Hepatocyte (in vitro differentiated cells): ENCODE measurements around the gene IRX2. TPM values are rescaled to one million over a fixed set of nuclear protein-coding genes. Genes with fewer than 3 reads are reported as not detected.

ENCODE experiments used
- DNase-seq: peaks from one replicate; pipeline ENCODE4 v3.0.0-alpha.2; 2016; ENCODE audit warnings: low spot score
- H2AFZ ChIP-seq: fragments of 200-600 bp; sonication (generic); 2 replicates; pipeline ENCODE4 v1.6.0; 2016; ENCODE audit warnings: antibody characterized with exemption, mild to moderate bottlenecking
- H3K27ac ChIP-seq: fragments of 200-600 bp; sonication (generic); 2 replicates; pipeline ENCODE4 v1.5.1; 2016; ENCODE audit warnings: mild to moderate bottlenecking
- H3K27me3 ChIP-seq: fragments of 200-600 bp; sonication (generic); 2 replicates; pipeline ENCODE4 v1.6.1; 2016
- H3K36me3 ChIP-seq: fragments of 200-600 bp; sonication (generic); replicated peaks from 2 replicates; pipeline ENCODE4 v1.5.1; 2016; ENCODE audit warnings: low read depth; ENCODE audit not compliant: insufficient read depth
- H3K4me1 ChIP-seq: fragments of 200-600 bp; sonication (generic); 2 replicates; pipeline ENCODE4 v1.5.1; 2016; ENCODE audit warnings: mild to moderate bottlenecking, moderate library complexity; ENCODE audit not compliant: insufficient read depth
- H3K4me2 ChIP-seq: fragments of 200-600 bp; sonication (generic); 2 replicates; pipeline ENCODE4 v1.6.0; 2016
- H3K4me3 ChIP-seq: fragments of 200-600 bp; sonication (generic); 2 replicates; pipeline ENCODE4 v1.5.1; 2016; ENCODE audit warnings: mild to moderate bottlenecking
- H3K79me2 ChIP-seq: fragments of 200-600 bp; sonication (generic); 2 replicates; pipeline ENCODE4 v1.6.0; 2017; ENCODE audit warnings: mild to moderate bottlenecking
- H3K9me2 ChIP-seq: fragments of 200-600 bp; sonication (generic); replicated peaks from 2 replicates; pipeline ENCODE4 v1.6.0; 2017; ENCODE audit warnings: mild to moderate bottlenecking; ENCODE audit not compliant: insufficient read depth
- H3K9me3 ChIP-seq: fragments of 200-600 bp; sonication (generic); 2 replicates; pipeline ENCODE4 v1.5.1; 2016; ENCODE audit warnings: low read depth, mild to moderate bottlenecking
- H4K20me1 ChIP-seq: fragments of 200-600 bp; sonication (generic); 2 replicates; pipeline ENCODE4 v1.6.0; 2016; ENCODE audit warnings: mild to moderate bottlenecking; ENCODE audit not compliant: insufficient read depth, poor library complexity, severe bottlenecking
- CTCF ChIP-seq: fragments of 200-600 bp; sonication (generic); IDR thresholded peaks from 2 replicates; pipeline ENCODE4 v1.5.1; 2016; ENCODE audit warnings: antibody characterized with exemption, mild to moderate bottlenecking; ENCODE audit not compliant: poor library complexity
- EZH2 ChIP-seq: fragments of 200-600 bp; sonication (generic); IDR thresholded peaks from 2 replicates; pipeline ENCODE4 v1.6.1; 2016; ENCODE audit warnings: antibody characterized with exemption, mild to moderate bottlenecking, borderline replicate concordance
- EZH2phosphoT487 ChIP-seq: fragments of 200-600 bp; sonication (generic); IDR thresholded peaks from one replicate; pipeline ENCODE4 v1.6.1; 2018; ENCODE audit warnings: antibody characterized with exemption, mild to moderate bottlenecking, low read depth, moderate library complexity; ENCODE audit not compliant: unreplicated experiment, severe bottlenecking
- WGBS: methylation state at CpG from one replicate; pipeline ENCODE4 v1.1.6; 2016; ENCODE audit warnings: low lambda C conversion rate; ENCODE audit errors: missing lambda C conversion rate; 5-methylcytosine and 5-hydroxymethylcytosine counted together
- polyA plus RNA-seq: library from polyadenylated mRNA; unstranded; fragments of >200 nt; fragmentation: Nextera tagmentation; extraction: Ambion mirVana; gene quantifications from 2 replicates; pipeline ENCODE4 v1.2.1, GENCODE V29; 2016
- total RNA-seq: library from RNA; depleted of rRNA; stranded (reverse); fragments of >200 nt; gene quantifications from 2 replicates; pipeline ENCODE4 v1.2.3, GENCODE V29; 2014

Gene IRX2
- total and polyA plus RNA-seq, 2 experiments from 2014 or later, result 6.0 to 7.8 TPM

GRCh38 chr5:2783223-2783622 is 31.7 kb upstream of the IRX2 start:
- Histone ChIP-seq H3K4me2 (no peak overlapping the region), H3K27ac (no peak overlapping the region), H3K9me3 (no peaks in the 10 kb centered on the region), H3K9me2 (no peaks in the 10 kb centered on the region), H3K27me3 (no peaks in the 10 kb centered on the region), H3K4me1 (peaks cover 8% of the 10 kb centered on the region), H3K4me3 (no peak overlapping the region), H4K20me1 (no peaks in the 10 kb centered on the region), H2AFZ (no peak overlapping the region), H3K79me2 (no peaks in the 10 kb centered on the region), H3K36me3 (no peaks in the 10 kb centered on the region)
- DNase-seq, result no peak
- 92% methylated on average over 3 of the region's 3 CpGs for WGBS
- TF ChIP-seq EZH2phosphoT487 (no peak), CTCF (no peak), EZH2 (no peak)

GRCh38 chr5:2782658-2783057 is 31.2 kb upstream of the IRX2 start:
- Histone ChIP-seq H3K79me2 (no peaks in the 10 kb centered on the region), H3K27me3 (no peaks in the 10 kb centered on the region), H3K9me3 (no peaks in the 10 kb centered on the region), H3K4me3 (no peak overlapping the region), H3K9me2 (no peaks in the 10 kb centered on the region), H4K20me1 (no peaks in the 10 kb centered on the region), H3K4me1 (peaks cover 8% of the 10 kb centered on the region), H3K4me2 (no peak overlapping the region), H3K27ac (no peak overlapping the region), H3K36me3 (no peaks in the 10 kb centered on the region), H2AFZ (no peak overlapping the region)
- 91% methylated on average over 3 of the region's 3 CpGs for WGBS
- TF ChIP-seq CTCF, result no peak
- TF ChIP-seq EZH2phosphoT487, result no peak
- TF ChIP-seq EZH2, result no peak
- DNase-seq, result no peak

- H3K27ac ChIP-seq, result peak overlapping the region; percentile 77
- H3K27me3 ChIP-seq, result no peaks in the 10 kb centered on the region
- 60% methylated on average over 11 of the region's 11 CpGs for WGBS
- no peaks in the 10 kb centered on the region for H3K79me2 ChIP-seq
- peak; percentile 68 for DNase-seq
- H3K4me2 ChIP-seq, result peak overlapping the region; percentile 25
- no peak for TF ChIP-seq CTCF
- TF ChIP-seq EZH2, result no peak
- TF ChIP-seq EZH2phosphoT487, result no peak
- no peaks in the 10 kb centered on the region for H3K36me3 ChIP-seq
- no peak overlapping the region for H2AFZ ChIP-seq
- H3K9me3 ChIP-seq, result no peaks in the 10 kb centered on the region
- no peak overlapping the region for H3K4me3 ChIP-seq
- no peaks in the 10 kb centered on the region for H4K20me1 ChIP-seq
- no peaks in the 10 kb centered on the region for H3K9me2 ChIP-seq
- peaks cover 8% of the 10 kb centered on the region for H3K4me1 ChIP-seq
These were observed 29.1 kb upstream of the IRX2 start for GRCh38 chr5:2780421-2781171.
